ENCODE measurements around the gene YKT6. TPM values are rescaled to one million over a fixed set of nuclear protein-coding genes. Genes with fewer than 3 reads are reported as not detected.

Gene YKT6
- total and polyA plus RNA-seq, 2 of the 8 experiments (the other 6 are each of a cell fraction or from before 2014, with no cell fraction given) = 75.3 to 103 TPM

GRCh38 chr7:44223362-44224079 lies 22.7 kb downstream of the YKT6 start:
- Histone ChIP-seq H2AK5ac (ENCODE audit: low read depth, low read length) (no peak overlapping the region), H2BK120ac (replicated peaks; ENCODE audit: low read depth, low read length) (no peak overlapping the region), H3K4me1 (replicated peaks in 1 of 4; ENCODE audit: control insufficient read depth in 3 of 4, insufficient read depth in 4 of 4, low read length in 3 of 4) (peaks cover 0 to 25% (median 4%) of the 10 kb centered on the region in 4 experiments; a peak in 6 of 7 replicates), H3K4me2 (ENCODE audit: insufficient read depth in 1 of 2, low read depth in 2 of 2, low read length in 2 of 2) (no peak overlapping the region), H3K56ac (replicated peaks; ENCODE audit: insufficient read length, low read depth, low read length) (no peak overlapping the region), H2BK5ac (ENCODE audit: low read depth, low read length) (no peak overlapping the region), H4K91ac (replicated peaks; ENCODE audit: insufficient read length, low read length) (no peak overlapping the region), H4K20me1 (replicated peaks in 1 of 2; ENCODE audit: control insufficient read depth in 1 of 2, insufficient read depth in 2 of 2, low read length in 2 of 2) (no peaks in the 10 kb centered on the region), H3K14ac (ENCODE audit: insufficient read length) (no peak overlapping the region), H3K23ac (ENCODE audit: insufficient read length) (no peak overlapping the region), H2BK20ac (ENCODE audit: low read length) (no peak overlapping the region), H3K9me3 (ENCODE audit: insufficient read depth in 2 of 2, low read depth in 1 of 2, low read length in 1 of 2) (no peaks in the 10 kb centered on the region; a peak in 1 of 4 replicates), H3K27me3 (replicated peaks in 1 of 4; ENCODE audit: control insufficient read depth in 3 of 4, extremely low read depth in 1 of 4, insufficient read depth in 3 of 4, low read length in 3 of 4) (no peaks in the 10 kb centered on the region), H4K8ac (ENCODE audit: extremely low read depth, insufficient read depth, low read length) (no peak overlapping the region), H3K18ac (ENCODE audit: extremely low read depth, low read length) (no peak overlapping the region), H3K27ac (ENCODE audit: low read depth, low read length) (no peak overlapping the region), H2BK15ac (ENCODE audit: low read length) (no peak overlapping the region), H2AFZ (ENCODE audit: low read length) (no peak overlapping the region), H3K79me2 (ENCODE audit: control insufficient read depth in 1 of 2, insufficient read depth in 2 of 2, low read length in 2 of 2) (no peaks in the 10 kb centered on the region), H3K23me2 (ENCODE audit: low read depth, low read length) (no peaks in the 10 kb centered on the region; the same call in 1 of the 2 replicates), H3K36me3 (ENCODE audit: control insufficient read depth in 2 of 4, insufficient read depth in 4 of 4, low read length in 3 of 4) (no peaks in the 10 kb centered on the region), H3K4me3 (ENCODE audit: extremely low read depth in 1 of 4, insufficient read depth in 2 of 4, low read depth in 3 of 4, low read length in 4 of 4) (no peak overlapping the region), H3K9ac (replicated peaks in 1 of 4; ENCODE audit: extremely low read depth in 1 of 4, low read depth in 3 of 4, low read length in 3 of 4) (no peak overlapping the region), H3K4ac (replicated peaks; ENCODE audit: insufficient read length, low read depth, low read length) (no peak overlapping the region), H4K5ac (ENCODE audit: insufficient read length, low read depth, low read length) (no peak overlapping the region), H2BK12ac (ENCODE audit: low read depth, low read length) (no peak overlapping the region), H3K79me1 (ENCODE audit: low read depth, low read length) (no peaks in the 10 kb centered on the region)
- ChIA-PET POLR2A (ENCODE audit: partially characterized antibody) (interaction anchor here (0.8 to 1.4 kb wide), 2 partner anchors 9 to 49 kb away, joined by 3 to 6 read pairs; no protein-coding TSS in a partner anchor), CTCF (ENCODE audit: partially characterized antibody) (interaction anchor here (0.6 to 4.8 kb wide), 9 partner anchors 9 to 335 kb away, joined by 3 to 35 read pairs (median 3); no protein-coding TSS in a partner anchor)
- no peak for TF ChIP-seq USF2 (IDR thresholded peaks at IDR 0.05; ENCODE audit: low read length)
- no peak for TF ChIP-seq KDM5A (IDR thresholded peaks at IDR 0.05; ENCODE audit: low read length)
- peak; percentile 67 for TF ChIP-seq TAF7 (optimal IDR thresholded peaks at IDR 0.05; ENCODE audit: borderline replicate concordance, low read depth, low read length)
- DNase-seq (ENCODE audit: low read depth in 1 of 2, low spot score in 2 of 2) (no peak), FAIRE-seq (no peak)
- 80% methylated on average over 3 of the region's 5 CpGs; no CpG with 5 or more reads in 1 of the 2 experiments for WGBS, 2 experiments (ENCODE audit: extremely low coverage in 1 of 2, insufficient coverage in 1 of 2, insufficient read length in 1 of 2, insufficient replicate concordance in 2 of 2, low coverage in 1 of 2, low lambda C conversion rate in 2 of 2, missing lambda C conversion rate in 1 of 2)

All from H1 (cell line).